GM23248 (cell line): ENCODE data around the gene IGF2BP2. TPM values are rescaled to one million over a fixed set of nuclear protein-coding genes. Genes with fewer than 3 reads are reported as not detected.
"Not testable (repeated sequence)": the region's sequence is repeated elsewhere in the genome, so short reads cannot be mapped to it uniquely, and the experiment has no call there.

Experiments used
- DNase-seq: peaks from one replicate; pipeline ENCODE4 v3.0.0-alpha.2; 2015
- H2AFZ ChIP-seq: fragments of 200-600 bp; sonication (generic); 2 replicates; pipeline ENCODE4 v1.6.1; 2016; ENCODE audit warnings: antibody characterized with exemption
- H3F3A ChIP-seq: fragments of 200-600 bp; sonication (generic); 2 replicates; pipeline ENCODE4 v1.6.1; 2016; ENCODE audit warnings: mild to moderate bottlenecking, antibody characterized with exemption, mixed run types; ENCODE audit not compliant: insufficient read depth
- H3K27ac ChIP-seq: fragments of 200-600 bp; sonication (generic); 2 replicates; pipeline ENCODE4 v1.5.1; 2016; ENCODE audit warnings: mild to moderate bottlenecking
- H3K27me3 ChIP-seq: fragments of 200-600 bp; sonication (generic); replicated peaks from 2 replicates; pipeline ENCODE4 v1.6.1; 2016; ENCODE audit warnings: mild to moderate bottlenecking; ENCODE audit not compliant: insufficient read depth
- H3K36me3 ChIP-seq: fragments of 200-600 bp; sonication (generic); 2 replicates; pipeline ENCODE4 v1.6.1; 2016; ENCODE audit warnings: low read depth, mild to moderate bottlenecking
- H3K4me1 ChIP-seq: fragments of 200-600 bp; sonication (generic); 2 replicates; pipeline ENCODE4 v1.6.1; 2016; ENCODE audit warnings: mild to moderate bottlenecking; ENCODE audit not compliant: insufficient read depth
- H3K4me2 ChIP-seq: fragments of 200-600 bp; sonication (generic); one replicate; pipeline ENCODE4 v1.6.1; 2016; ENCODE audit warnings: mild to moderate bottlenecking; ENCODE audit not compliant: unreplicated experiment
- H3K4me3 ChIP-seq: fragments of 200-600 bp; sonication (generic); 2 replicates; pipeline ENCODE4 v1.5.1; 2016; ENCODE audit warnings: mild to moderate bottlenecking
- H3K79me2 ChIP-seq: fragments of 200-600 bp; sonication (generic); 2 replicates; pipeline ENCODE4 v1.6.1; 2016; ENCODE audit warnings: mild to moderate bottlenecking; ENCODE audit not compliant: insufficient read depth
- H3K9ac ChIP-seq: fragments of 200-600 bp; sonication (generic); 2 replicates; pipeline ENCODE4 v1.6.1; 2016; ENCODE audit warnings: mild to moderate bottlenecking
- H3K9me2 ChIP-seq: fragments of 200-600 bp; sonication (generic); 2 replicates; pipeline ENCODE4 v1.6.1; 2016; ENCODE audit warnings: mixed run types, mild to moderate bottlenecking, moderate library complexity; ENCODE audit not compliant: insufficient read depth
- H3K9me3 ChIP-seq: fragments of 200-600 bp; sonication (generic); one replicate; pipeline ENCODE4 v1.6.1; 2017; ENCODE audit warnings: low read depth
- H4K20me1 ChIP-seq: fragments of 200-600 bp; sonication (generic); 2 replicates; pipeline ENCODE4 v1.6.0; 2016; ENCODE audit not compliant: insufficient read depth
- EZH2 ChIP-seq: fragments of 200-600 bp; sonication (generic); IDR thresholded peaks from 2 replicates; pipeline ENCODE4 v1.6.1; 2018; ENCODE audit warnings: antibody characterized with exemption, mild to moderate bottlenecking; ENCODE audit not compliant: insufficient read depth, poor library complexity, severe bottlenecking
- EZH2phosphoT487 ChIP-seq: fragments of 200-600 bp; sonication (generic); IDR thresholded peaks from 2 replicates; pipeline ENCODE4 v1.6.1; 2018; ENCODE audit warnings: antibody characterized with exemption, moderate library complexity, mild to moderate bottlenecking, low read depth; ENCODE audit not compliant: insufficient read depth
- WGBS, 2 experiments: methylation state at CpG; one replicate each; pipeline ENCODE4 v1.1.6; 2015 to 2017; ENCODE audit warnings: low lambda C conversion rate in 2 of 2, low coverage in 1 of 2; ENCODE audit errors: missing lambda C conversion rate in 2 of 2; 5-methylcytosine and 5-hydroxymethylcytosine counted together
- in situ Hi-C: fragments of 300-500 bp; cut with MboI; formaldehyde crosslinking; loops from 2 replicates; pipeline ENCODE4 v1.15.0; 2020
- polyA plus RNA-seq: library from polyadenylated mRNA; unstranded; fragments of >200 nt; fragmentation: Nextera tagmentation; extraction: Ambion mirVana; gene quantifications from 2 replicates; pipeline ENCODE4 v1.2.1, GENCODE V29; 2016
- total RNA-seq: library from RNA; depleted of rRNA; stranded (reverse); fragments of >200 nt; shearing (Covaris generic); gene quantifications from 2 replicates; pipeline ENCODE4 v1.2.3, GENCODE V29; 2014

Gene IGF2BP2
- total and polyA plus RNA-seq, 2 experiments from 2014 or later: 60.6 to 62.5 TPM

- Histone ChIP-seq H3K36me3 (peaks cover 36% of the 10 kb centered on the region), H2AFZ (no peak overlapping the region), H3K4me1 (peaks cover 18% of the 10 kb centered on the region), H3K4me3 (no peak overlapping the region), H3K27me3 (no peaks in the 10 kb centered on the region), H3F3A (peaks cover 36% of the 10 kb centered on the region), H3K9me3 (no peaks in the 10 kb centered on the region), H3K79me2 (peaks cover 11% of the 10 kb centered on the region; the same call in 1 of the 2 replicates), H4K20me1 (no peaks in the 10 kb centered on the region), H3K4me2 (no peak overlapping the region), H3K9ac (no peak overlapping the region), H3K9me2 (no peaks in the 10 kb centered on the region), H3K27ac (no peak overlapping the region)
- no peak for TF ChIP-seq EZH2
- no peak for TF ChIP-seq EZH2phosphoT487
- WGBS, 2 experiments: 95 to 100% methylated on average over 5 of the region's 5 CpGs
- no peak for DNase-seq
- in situ Hi-C loops: no loop called here
Observed at GRCh38 chr3:185663929-185664328, 160.9 kb downstream of the IGF2BP2 start.

GRCh38 chr3:185661772-185662171, 163.1 kb downstream of the IGF2BP2 start:
- Histone ChIP-seq H3K4me1 (peaks cover 37% of the 10 kb centered on the region), H3K27me3 (no peaks in the 10 kb centered on the region), H3K9me3 (no peaks in the 10 kb centered on the region), H3K4me3 (no peak overlapping the region), H4K20me1 (no peaks in the 10 kb centered on the region), H3K9ac (no peak overlapping the region), H3K4me2 (no peak overlapping the region), H3K9me2 (no peaks in the 10 kb centered on the region), H3F3A (peaks cover 41% of the 10 kb centered on the region), H3K79me2 (0 out of 2 replicates have a peak, but pooled peaks cover 4% of the 10 kb centered on the region), H2AFZ (no peak overlapping the region), H3K27ac (no peak overlapping the region), H3K36me3 (peaks cover 22% of the 10 kb centered on the region; the same call in 1 of the 2 replicates)
- TF ChIP-seq EZH2 (no peak), EZH2phosphoT487 (no peak)
- DNase-seq: no peak
- in situ Hi-C loops: no loop called here
- WGBS, 2 experiments: 95 to 100% methylated on average over 4 of the region's 4 CpGs

GRCh38 chr3:185661296-185661695, 163.5 kb downstream of the IGF2BP2 start:
- 89 to 90% methylated on average over 10 of the region's 10 CpGs for WGBS, 2 experiments
- in situ Hi-C loops: not testable (repeated sequence)

DNA sequence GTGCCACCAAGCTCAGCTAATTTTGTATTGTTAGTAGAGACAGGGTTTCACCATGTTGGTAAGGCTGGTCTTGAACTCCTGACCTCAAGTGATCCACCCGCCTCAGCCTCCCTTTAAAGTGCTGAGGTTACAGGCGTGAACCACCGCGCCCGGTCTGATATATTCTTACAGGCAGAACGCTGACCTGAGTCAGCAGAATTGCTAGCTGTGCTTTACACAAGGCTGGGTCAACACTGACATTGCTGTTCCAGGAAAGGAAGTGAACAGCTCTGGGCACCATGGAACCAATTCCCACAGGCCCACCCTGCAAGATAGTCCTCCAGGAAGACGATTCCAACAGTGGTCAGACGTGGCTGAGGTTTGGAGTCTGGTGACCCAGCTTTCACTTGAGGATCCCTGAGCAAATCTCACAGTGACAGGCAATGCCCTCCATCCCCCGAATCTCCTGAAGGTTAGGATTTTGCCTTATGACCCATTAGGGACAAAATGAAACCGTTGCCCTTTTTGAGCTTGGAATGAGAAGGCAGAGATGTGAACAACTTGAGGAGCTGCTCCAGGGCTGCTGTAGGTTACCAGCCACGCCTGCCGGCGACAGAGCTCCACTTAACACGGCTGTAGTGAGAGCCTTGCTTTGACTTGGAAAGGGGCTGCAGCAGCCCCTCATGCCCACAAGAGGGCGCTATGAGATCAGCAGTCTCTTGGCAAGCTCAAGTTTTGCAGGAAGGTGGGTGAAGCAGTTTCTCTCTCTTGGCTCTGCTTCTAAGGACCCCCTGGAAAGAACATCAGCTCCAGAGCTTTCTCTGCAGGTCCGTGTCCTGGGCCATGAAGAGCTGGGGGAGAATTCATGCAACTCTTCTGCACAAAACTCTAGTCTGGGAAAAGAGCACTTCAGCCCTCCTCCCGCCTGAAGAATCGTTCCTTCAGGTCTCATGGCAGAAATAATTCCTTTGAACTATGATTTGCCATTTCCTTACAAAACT, 164.6 kb downstream of the IGF2BP2 start:
- H3K4me1 ChIP-seq: peaks cover 48% of the 10 kb centered on the region
- no peaks in the 10 kb centered on the region for H3K27me3 ChIP-seq
- H3K4me3 ChIP-seq: no peak overlapping the region
- H4K20me1 ChIP-seq: no peaks in the 10 kb centered on the region
- no peaks in the 10 kb centered on the region for H3K9me2 ChIP-seq
- peak; percentile 80 for DNase-seq
- H3K9ac ChIP-seq: peak overlapping the region; percentile 16; the same call in 1 of the 2 replicates
- 0 out of 2 replicates have a peak, but pooled peaks cover 4% of the 10 kb centered on the region for H3K79me2 ChIP-seq
- peak overlapping the region; percentile 98 for H3K27ac ChIP-seq
- in situ Hi-C loops: no loop called here
- peaks cover 52% of the 10 kb centered on the region for H3F3A ChIP-seq
- H3K9me3 ChIP-seq: no peaks in the 10 kb centered on the region
- H2AFZ ChIP-seq: no peak overlapping the region
- 48 to 50% methylated on average over 18 of the region's 18 CpGs for WGBS, 2 experiments
- TF ChIP-seq EZH2 (no peak), EZH2phosphoT487 (no peak)
- no peak overlapping the region for H3K4me2 ChIP-seq
- peaks cover 21% of the 10 kb centered on the region; the same call in 1 of the 2 replicates for H3K36me3 ChIP-seq

More at GRCh38 chr3:185661296-185661695, 163.5 kb downstream of the IGF2BP2 start:
- not testable (repeated sequence) for H3K79me2 ChIP-seq, H3K9me3 ChIP-seq, H3K4me3 ChIP-seq, H3K9me2 ChIP-seq, H4K20me1 ChIP-seq, H3K4me2 ChIP-seq, H3K27me3 ChIP-seq, H3K9ac ChIP-seq, DNase-seq, H2AFZ ChIP-seq
- peak overlapping the region; percentile 6; the same call in 1 of the 2 replicates for H3K27ac ChIP-seq
- peaks cover 43% of the 10 kb centered on the region for H3F3A ChIP-seq
- H3K36me3 ChIP-seq: peaks cover 21% of the 10 kb centered on the region; the same call in 1 of the 2 replicates
- H3K4me1 ChIP-seq: peaks cover 39% of the 10 kb centered on the region
